GM21423 (cell line): ENCODE results near the gene SORBS1.

Source experiments
- ATAC-seq: cut with Tn5 transposase; IDR thresholded peaks from one replicate; pipeline ENCODE4 v1.9.1; 2021; ENCODE audit warnings: mild to moderate bottlenecking, moderate library complexity; ENCODE audit not compliant: unreplicated experiment

Gene SORBS1

GRCh38 chr10:95566136-95566535 lies 5.0 kb upstream of the SORBS1 start:
- no peak for ATAC-seq

GRCh38 chr10:95565336-95565735 lies 4.2 kb upstream of the SORBS1 start:
- no peak for ATAC-seq

- ATAC-seq, result no peak
Observed at GRCh38 chr10:95564291-95564690, 3.1 kb upstream of the SORBS1 start.

- no peak for ATAC-seq
Observed at GRCh38 chr10:95562341-95562965, 1.3 kb upstream of the SORBS1 start.

GRCh38 chr10:95561864-95562177 lies 650 bp upstream of the SORBS1 start:
- no peak for ATAC-seq

- ATAC-seq, result no peak
Observed at GRCh38 chr10:95560278-95561176, 644 bp downstream of the SORBS1 start.

GRCh38 chr10:95559896-95560277 lies 1.3 kb downstream of the SORBS1 start:
- ATAC-seq, result no peak

GRCh38 chr10:95559471-95559870 lies 1.7 kb downstream of the SORBS1 start:
- no peak for ATAC-seq

GRCh38 chr10:95558593-95559320 lies 2.4 kb downstream of the SORBS1 start:
- no peak for ATAC-seq

GRCh38 chr10:95556994-95557767 lies 4.0 kb downstream of the SORBS1 start:
- no peak for ATAC-seq

GRCh38 chr10:95553674-95554073 lies 7.5 kb downstream of the SORBS1 start:
- no peak for ATAC-seq

- no peak for ATAC-seq
Observed at GRCh38 chr10:95552679-95553342, 8.4 kb downstream of the SORBS1 start.

GRCh38 chr10:95550073-95550672 lies 11.0 kb downstream of the SORBS1 start:
- no peak for ATAC-seq

GRCh38 chr10:95547791-95548435 lies 13.3 kb downstream of the SORBS1 start:
- no peak for ATAC-seq

GRCh38 chr10:95547197-95547596 lies 14.0 kb downstream of the SORBS1 start:
- no peak for ATAC-seq

GRCh38 chr10:95545981-95546380 lies 15.2 kb downstream of the SORBS1 start:
- ATAC-seq, result no peak

GRCh38 chr10:95544783-95545500 lies 16.2 kb downstream of the SORBS1 start:
- no peak for ATAC-seq

- no peak for ATAC-seq
Observed at GRCh38 chr10:95543459-95543858, 17.7 kb downstream of the SORBS1 start.

GRCh38 chr10:95542761-95543160 lies 18.4 kb downstream of the SORBS1 start:
- ATAC-seq, result no peak
